NCI-H146 treated with DMSO at 0.1 percent for 48 hours (cell line): ENCODE data around the gene TCEAL5.
"Not testable (repeated sequence)": the region's sequence is repeated elsewhere in the genome, so short reads cannot be mapped to it uniquely, and the experiment has no call there.

Experiments
- DNase-seq: peaks from one replicate; lab custom pipeline; 2025; ENCODE audit not compliant: unreplicated experiment; lab: John Stamatoyannopoulos, UW

The TCEAL5 gene

GRCh38 chrX:103276581-103277002 lies at the start of gene TCEAL5:
TCEAL5 (minus strand) TSS chrX:103276750; CDS start chrX:103274563, 2,187 bp downstream.
- peak; percentile 32 for DNase-seq

DNA sequence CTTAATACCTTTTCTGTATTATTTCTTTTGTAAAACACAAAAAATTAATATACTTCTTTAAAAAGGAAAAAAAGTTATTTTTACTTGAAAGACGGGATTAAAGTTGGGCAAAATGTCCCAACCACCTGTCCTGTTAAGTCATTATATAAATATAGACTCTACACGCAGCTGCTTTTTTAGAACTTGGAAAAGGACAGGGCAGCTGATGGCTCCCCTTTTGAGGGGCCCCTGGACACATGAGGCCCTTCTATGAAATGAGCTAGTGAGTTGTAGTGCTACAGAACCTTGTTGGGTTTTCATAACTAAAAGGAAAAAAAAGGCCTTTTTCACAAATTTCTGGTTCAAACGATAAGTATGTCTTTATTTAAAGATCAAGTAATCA lies 34.8 kb upstream of the TCEAL5 start:
- DNase-seq = no peak

DNA sequence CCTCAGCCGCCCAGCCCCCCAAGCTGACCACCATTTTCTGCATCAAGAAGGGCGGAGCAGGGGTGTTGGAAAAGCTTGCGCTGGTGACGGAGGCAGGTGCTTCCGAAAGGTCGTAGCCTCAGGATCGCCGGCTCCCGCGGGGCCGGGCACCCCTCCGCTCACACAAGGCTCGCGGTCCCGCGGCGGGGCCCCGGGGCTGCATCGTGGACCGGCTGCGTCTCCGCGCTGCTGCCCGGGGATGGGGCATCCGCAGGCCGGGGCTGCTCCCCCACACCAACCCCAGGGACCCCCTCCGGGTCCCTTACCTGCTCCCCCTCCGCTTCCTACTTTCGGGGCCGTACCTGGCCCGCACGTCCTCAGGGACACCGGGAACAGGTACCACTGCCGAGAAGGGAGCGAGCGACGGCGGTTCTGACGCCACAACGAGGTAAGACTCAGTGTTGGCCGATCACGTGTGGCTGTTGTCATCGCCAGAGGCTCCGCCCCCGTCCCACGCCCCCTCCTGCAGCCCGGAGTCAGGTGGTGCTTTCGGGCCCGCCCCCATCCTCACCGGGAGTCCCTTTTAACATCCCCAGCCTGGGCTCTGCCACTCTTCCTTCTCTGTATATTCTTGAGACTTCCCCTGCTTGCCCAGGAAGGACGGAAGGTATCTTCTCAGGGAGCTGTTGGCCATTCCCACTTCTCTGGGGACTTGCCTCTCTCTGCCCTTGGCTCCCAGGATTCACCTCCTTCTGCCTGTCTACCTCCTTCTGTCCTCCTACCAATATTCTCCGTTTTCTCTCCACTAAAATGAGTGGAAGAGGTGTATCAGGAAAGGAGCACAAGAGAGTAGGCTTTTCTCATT lies 34.2 kb upstream of the TCEAL5 start, which contains the start of gene BEX2:
BEX2 (minus strand) TSS at position 436 of the 844 bp plus-strand sequence. CDS start 1,014 bp downstream, outside the sequence.
- DNase-seq = peak; percentile 64

GRCh38 chrX:103309860-103310554 lies 33.5 kb upstream of the TCEAL5 start:
- no peak for DNase-seq

DNA sequence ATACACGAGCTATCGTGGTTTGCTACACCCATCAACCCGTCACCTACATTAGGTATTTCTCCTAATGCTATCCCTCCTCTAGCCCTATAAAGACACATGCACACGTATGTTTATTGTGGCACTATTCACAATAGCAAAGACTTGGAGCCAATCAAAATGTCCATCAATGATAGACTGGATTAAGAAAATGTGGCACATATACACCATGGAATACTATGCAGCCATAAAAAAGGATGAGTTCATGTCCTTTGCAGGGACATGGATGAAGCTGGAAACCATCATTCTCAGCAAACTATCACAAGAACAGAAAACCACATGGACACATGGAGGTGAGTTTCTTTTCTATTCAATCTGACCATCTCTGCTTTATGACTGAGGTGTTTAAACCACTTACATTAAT lies 29.1 kb upstream of the TCEAL5 start:
- not testable (repeated sequence) for DNase-seq

- no peak for DNase-seq
These were observed 28.2 kb upstream of the TCEAL5 start for GRCh38 chrX:103304705-103305104.

- no peak for DNase-seq
These were observed 16.6 kb upstream of the TCEAL5 start for GRCh38 chrX:103293118-103293517.

- DNase-seq = no peak
These were observed 3.1 kb upstream of the TCEAL5 start for GRCh38 chrX:103279624-103280023.

- no peak for DNase-seq
These were observed 493 bp downstream of the TCEAL5 start for GRCh38 chrX:103275947-103276567.

DNA sequence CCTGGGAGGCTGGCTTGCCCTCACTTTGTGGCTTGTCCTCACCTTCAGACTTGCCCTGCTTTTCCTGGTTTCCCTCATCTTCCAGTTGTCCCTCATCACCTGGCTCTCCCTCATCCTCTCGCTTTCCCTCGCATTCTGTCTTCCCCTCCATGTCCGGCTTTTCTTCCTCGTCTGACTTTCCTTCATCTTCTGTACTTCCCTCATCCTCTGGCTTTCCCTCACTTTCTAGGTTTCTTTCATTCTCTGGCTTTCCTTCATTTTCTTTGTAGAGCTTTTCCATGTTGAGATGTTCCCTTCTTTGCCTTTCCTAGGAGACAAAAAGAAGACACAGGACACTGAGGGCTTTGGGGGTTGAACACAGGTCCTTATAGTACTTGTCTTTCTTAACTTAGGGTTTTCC lies 2.3 kb downstream of the TCEAL5 start:
- DNase-seq = no peak

DNA sequence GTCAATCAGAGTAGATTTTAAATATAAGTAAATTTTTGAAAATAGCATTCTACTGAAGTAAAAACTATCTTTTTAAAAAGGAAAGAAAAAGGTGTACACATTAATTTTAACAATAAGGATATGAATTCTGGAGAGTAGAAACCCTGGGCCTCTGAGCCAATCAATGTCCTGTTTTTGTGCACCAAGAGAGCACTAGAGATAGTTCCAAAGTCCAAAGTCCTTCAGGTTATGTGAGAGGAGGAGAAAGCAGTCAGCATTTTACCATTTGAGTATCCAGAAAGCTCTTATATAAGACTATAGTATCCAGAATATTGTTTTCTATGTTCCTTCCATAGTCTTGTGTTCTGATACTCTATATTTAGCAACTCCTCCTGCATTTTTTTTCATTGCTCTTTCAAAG lies 18.3 kb downstream of the TCEAL5 start:
- DNase-seq = no peak

DNA sequence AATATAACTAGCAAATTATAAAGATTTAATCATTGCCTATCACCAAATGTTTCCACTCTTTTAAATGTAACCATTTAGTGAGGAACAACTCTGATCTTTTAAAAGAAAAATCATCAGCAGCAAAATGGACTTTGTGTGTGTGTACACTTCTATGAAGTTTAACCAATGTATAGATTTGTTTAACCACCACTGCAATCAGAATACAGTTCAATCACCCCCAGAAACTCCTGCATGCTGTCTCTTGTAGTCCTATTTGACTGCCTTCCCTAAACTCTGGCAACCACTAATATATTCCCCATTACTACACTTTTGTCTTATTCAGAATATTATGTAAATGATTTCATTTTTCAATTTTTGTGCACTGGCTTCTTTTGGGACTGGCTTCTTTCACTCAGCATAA lies 19.9 kb downstream of the TCEAL5 start:
- no peak for DNase-seq

- peak; percentile 67 for DNase-seq
These were observed 21.5 kb downstream of the TCEAL5 start, which contains the start of gene TCEAL8 for GRCh38 chrX:103254921-103255493. TCEAL8 (minus strand) TSS chrX:103255155; CDS start chrX:103253979, 1,176 bp downstream.

- DNase-seq = peak; percentile 47
These were observed 22.3 kb downstream of the TCEAL5 start for GRCh38 chrX:103254171-103254824.

DNA sequence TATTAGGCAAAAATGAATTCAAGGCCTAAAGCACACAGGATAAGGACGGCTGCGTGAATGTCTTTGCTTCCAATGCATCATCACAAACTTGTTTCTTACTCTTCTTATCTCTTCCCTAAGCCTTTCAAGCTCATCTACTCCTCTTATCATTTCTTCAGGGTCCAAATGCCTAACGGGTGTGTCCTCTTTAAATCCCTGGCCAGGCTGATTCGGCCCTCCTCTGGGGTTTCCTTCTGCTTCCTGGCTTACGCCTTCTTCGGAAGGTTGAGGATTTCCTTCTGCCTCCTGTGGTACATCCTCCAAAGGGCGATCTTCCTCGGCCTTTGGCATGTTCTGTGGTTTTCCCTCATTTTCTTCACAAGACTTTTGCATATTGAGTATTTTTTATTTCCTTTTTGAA lies 22.9 kb downstream of the TCEAL5 start:
- no peak for DNase-seq

GRCh38 chrX:103250977-103251376 lies 25.6 kb downstream of the TCEAL5 start:
- DNase-seq = no peak

GRCh38 chrX:103249805-103250204 lies 26.7 kb downstream of the TCEAL5 start:
- no peak for DNase-seq

DNA sequence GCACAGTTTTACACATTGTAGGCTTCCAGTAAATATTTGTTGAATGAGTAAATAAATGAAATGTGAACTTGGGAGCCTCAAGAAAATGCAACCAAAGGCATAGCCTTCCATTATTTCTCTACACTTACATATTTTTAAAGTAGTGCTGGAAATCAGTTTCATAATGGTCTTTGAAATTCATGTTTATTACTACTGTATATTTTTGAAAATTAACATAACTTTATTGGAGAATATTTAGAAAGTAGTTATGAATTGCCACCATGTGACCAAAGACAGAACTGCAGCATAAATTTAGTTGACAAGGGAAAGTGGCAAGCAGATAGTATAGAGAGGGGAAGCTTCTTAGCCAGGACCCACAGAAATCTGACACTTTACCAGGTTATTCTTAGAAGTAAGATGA lies 28.0 kb downstream of the TCEAL5 start:
- no peak for DNase-seq

- no peak for DNase-seq
These were observed 36.4 kb downstream of the TCEAL5 start for GRCh38 chrX:103240155-103240554.

DNA sequence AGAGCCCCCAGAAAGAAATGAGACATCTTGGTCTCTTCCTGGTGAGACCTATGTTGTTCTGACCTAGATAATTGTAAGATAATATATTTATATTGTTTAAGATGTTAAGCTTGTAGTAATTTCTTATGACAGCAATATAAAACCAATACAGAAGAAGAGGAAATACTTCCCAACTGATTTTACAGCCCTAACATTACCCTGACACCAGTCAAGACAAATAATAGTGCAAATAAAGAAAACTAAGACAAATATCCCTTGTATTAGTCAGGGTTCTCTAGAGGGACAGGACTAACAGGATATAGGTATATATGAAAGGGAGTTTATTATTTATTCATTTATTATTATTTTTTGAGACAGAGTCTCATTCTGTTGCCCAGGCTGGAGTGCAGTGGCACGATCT lies 40.3 kb downstream of the TCEAL5 start:
- DNase-seq = no peak

- DNase-seq = not testable (repeated sequence)
These were observed 40.9 kb downstream of the TCEAL5 start for GRCh38 chrX:103235608-103236007.
